Mucosa of rectum (tissue), 2 donors: ENCODE data around the gene NT5C3A.

Experiments
- H3K27ac ChIP-seq, 2 donors: one replicate each; pipeline ENCODE4 v1.7.0; 2013; ENCODE audit warnings: inconsistent platforms in 2 of 2, low read depth in 2 of 2, low read length in 2 of 2
- H3K27me3 ChIP-seq, 2 donors: one replicate each; pipeline ENCODE4 v1.7.0; 2013; ENCODE audit warnings: low read length in 2 of 2; ENCODE audit not compliant: control insufficient read depth in 2 of 2, insufficient read depth in 2 of 2
- H3K36me3 ChIP-seq, 2 donors: one replicate each; pipeline ENCODE4 v1.7.0; 2013; ENCODE audit warnings: low read length in 2 of 2; ENCODE audit not compliant: control insufficient read depth in 2 of 2, insufficient read depth in 2 of 2
- H3K4me1 ChIP-seq, 2 donors: one replicate each; pipeline ENCODE4 v1.7.0; 2013; ENCODE audit warnings: low read length in 2 of 2, mild to moderate bottlenecking in 1 of 2; ENCODE audit not compliant: control insufficient read depth in 2 of 2, insufficient read depth in 2 of 2
- H3K4me3 ChIP-seq, 2 donors: one replicate each; pipeline ENCODE4 v1.7.0; 2013; ENCODE audit warnings: low read length in 2 of 2
- H3K9ac ChIP-seq, 2 donors: one replicate each; pipeline ENCODE4 v1.7.0; 2013; ENCODE audit warnings: low read length in 2 of 2, low read depth in 1 of 2, mild to moderate bottlenecking in 1 of 2
- H3K9me3 ChIP-seq, 2 donors: one replicate each; pipeline ENCODE4 v1.7.0; 2013; ENCODE audit warnings: low read length in 2 of 2; ENCODE audit not compliant: control insufficient read depth in 2 of 2
- donor health status: healthy.
- donor health status: Normal muscosa, but diverticular disease.

Gene NT5C3A

DNA sequence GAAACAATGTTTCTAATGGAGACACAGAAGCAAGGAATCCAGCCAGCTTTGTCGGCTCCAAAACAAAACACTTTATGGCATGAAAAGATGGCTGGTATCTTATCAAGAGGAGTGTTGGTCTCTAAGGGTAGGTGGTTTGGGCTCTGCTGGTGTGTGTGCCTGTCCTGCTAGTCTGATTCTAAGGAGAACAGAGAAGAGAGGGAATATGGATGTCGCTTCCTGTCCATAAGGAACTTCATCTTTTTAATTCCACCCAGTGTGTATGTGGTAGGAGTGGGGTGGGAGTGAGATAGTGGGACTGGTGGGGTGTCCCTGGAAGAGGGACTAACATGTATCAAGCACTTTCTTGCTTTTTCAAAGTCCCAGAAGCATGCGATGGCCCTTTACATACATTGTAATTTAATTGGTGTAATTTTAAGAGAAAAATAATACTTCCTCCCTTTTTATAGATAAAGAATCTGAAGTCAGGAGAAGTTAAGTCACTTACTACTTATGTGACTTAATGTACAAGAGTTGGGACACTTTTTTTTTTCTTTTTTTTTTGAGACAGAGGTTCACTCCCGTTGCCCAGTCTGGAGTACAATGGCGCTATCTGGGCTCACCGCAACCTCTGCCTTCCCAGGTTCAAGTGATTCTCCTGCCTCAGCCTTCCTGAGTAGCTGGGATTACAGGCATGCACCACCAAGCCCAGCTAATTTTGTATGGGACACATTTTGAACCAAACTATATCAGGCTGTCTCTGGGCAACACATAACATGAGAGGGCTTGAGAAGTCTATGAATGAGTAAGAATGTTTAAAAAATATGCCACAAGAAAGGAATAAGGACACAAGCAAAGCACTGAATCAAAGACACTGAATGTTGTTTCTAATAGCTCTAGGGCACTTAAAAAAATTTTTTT is 18.8 kb downstream of the NT5C3A start:
- Histone ChIP-seq H3K27me3 (no peaks in the 10 kb centered on the region), H3K36me3 (no peaks in the 10 kb centered on the region), H3K9me3 (no peaks in the 10 kb centered on the region), H3K4me3 (peak overlapping the region; percentile 50 to 66), H3K9ac (peak overlapping the region; percentile 66 to 69), H3K4me1 (peaks cover 2 to 31% of the 10 kb centered on the region in 2 donors), H3K27ac (peak overlapping the region; percentile 92 to 94)

DNA sequence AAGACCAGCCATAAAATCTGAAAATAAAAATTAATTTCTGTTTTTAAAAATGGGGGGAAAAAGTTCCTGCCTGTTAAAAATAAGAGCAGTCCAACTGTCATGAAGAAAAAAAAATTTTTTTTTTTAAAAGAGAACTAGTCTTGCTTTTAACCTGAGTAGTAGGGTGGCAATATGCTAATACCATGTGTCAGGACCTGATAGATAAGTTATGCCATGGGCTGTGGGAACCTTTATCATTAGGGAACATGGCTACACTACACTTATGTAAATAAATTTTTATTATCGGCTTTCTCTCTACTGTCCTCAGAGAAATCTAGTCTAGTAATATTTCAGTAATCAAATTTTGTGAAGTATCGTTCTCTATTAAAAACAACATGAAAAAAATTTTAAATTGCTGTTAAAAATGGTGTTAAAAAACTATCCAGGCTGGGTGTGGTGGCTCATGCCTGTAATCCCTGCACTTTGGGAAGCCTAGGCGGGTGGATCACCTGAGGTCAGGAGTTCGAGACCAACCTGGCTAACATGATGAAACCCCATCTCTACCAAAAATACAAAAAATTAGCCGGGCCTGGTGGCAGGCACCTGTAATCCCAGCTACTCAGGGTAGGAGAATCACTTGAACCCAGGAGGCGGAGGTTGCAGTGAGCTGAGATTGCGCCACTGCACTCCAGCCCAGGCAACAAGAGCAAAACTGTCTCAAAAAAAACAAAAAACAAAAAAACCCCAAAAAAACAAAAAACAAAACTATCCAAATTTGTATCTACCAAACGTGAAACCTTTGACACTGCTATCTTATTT is 20.7 kb downstream of the NT5C3A start:
- Histone ChIP-seq H3K36me3 (no peaks in the 10 kb centered on the region), H3K27ac (peak overlapping the region in 1 of 2 donors; percentile 29), H3K4me1 (peaks cover 2 to 32% of the 10 kb centered on the region in 2 donors), H3K4me3 (no peak overlapping the region), H3K27me3 (no peaks in the 10 kb centered on the region), H3K9ac (no peak overlapping the region), H3K9me3 (no peaks in the 10 kb centered on the region)

DNA sequence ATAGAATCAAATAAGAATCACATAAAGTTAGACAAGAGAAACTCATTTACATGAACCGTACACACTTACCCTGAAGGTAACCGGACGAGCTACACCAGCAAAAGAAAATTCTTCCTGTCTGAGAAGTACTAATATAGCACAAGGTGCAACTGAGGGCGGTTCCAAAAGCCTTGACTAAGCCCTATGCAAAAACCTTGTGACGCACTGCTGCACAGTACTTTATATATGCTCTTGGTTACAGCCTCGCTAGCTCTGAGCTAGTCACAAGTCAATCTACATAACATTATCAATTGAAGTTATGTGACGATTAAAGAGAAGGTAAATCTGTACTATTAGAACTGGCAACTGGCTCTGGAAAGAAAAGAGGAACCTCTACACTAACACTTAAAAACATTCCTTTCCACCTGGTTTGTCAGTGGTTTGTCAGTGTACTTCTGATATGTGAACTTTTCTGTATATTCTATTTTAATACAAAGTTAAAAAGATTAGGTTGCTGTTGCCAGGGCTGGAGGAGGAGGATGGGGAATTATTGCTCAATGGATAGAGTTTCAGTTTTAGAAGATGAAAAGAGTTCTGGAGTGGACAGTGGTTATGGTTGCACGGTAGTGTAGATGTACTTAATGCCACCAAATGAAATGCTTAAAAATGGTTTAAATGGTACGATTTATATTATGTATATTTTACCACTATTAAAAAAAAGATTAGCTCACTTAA is 21.6 kb downstream of the NT5C3A start:
- peaks cover 2 to 32% of the 10 kb centered on the region in 2 donors for H3K4me1 ChIP-seq
- H3K27me3 ChIP-seq = no peaks in the 10 kb centered on the region
- H3K4me3 ChIP-seq = peak overlapping the region; percentile 69 to 72
- H3K36me3 ChIP-seq = no peaks in the 10 kb centered on the region
- H3K27ac ChIP-seq = peak overlapping the region; percentile 62 to 65
- no peaks in the 10 kb centered on the region for H3K9me3 ChIP-seq
- H3K9ac ChIP-seq = peak overlapping the region; percentile 14 to 61

DNA sequence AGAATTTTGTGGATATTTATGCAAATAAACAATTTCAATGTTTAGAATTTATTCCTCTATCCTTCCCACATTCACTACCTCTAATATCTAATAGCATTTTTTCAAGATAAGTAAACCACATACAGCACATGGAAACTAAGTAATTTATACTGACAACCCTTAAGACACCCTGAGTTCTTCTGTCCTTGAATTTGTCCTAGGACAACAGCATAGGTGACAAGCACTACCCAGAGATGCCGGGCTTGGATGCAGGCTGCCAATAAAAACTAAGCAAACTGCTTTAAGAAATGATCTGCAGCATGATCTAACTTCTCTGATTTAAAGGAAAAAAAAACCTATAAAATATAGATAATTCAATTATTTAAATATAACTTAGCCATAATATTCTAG is 22.7 kb downstream of the NT5C3A start:
- H3K9me3 ChIP-seq = no peaks in the 10 kb centered on the region
- H3K27ac ChIP-seq = peak overlapping the region; percentile 17 to 78
- H3K36me3 ChIP-seq = peaks cover 0 to 3% of the 10 kb centered on the region in 2 donors
- H3K4me1 ChIP-seq = peaks cover 0 to 32% of the 10 kb centered on the region in 2 donors
- peak overlapping the region; percentile 69 to 72 for H3K4me3 ChIP-seq
- peak overlapping the region; percentile 18 to 61 for H3K9ac ChIP-seq
- no peaks in the 10 kb centered on the region for H3K27me3 ChIP-seq

DNA sequence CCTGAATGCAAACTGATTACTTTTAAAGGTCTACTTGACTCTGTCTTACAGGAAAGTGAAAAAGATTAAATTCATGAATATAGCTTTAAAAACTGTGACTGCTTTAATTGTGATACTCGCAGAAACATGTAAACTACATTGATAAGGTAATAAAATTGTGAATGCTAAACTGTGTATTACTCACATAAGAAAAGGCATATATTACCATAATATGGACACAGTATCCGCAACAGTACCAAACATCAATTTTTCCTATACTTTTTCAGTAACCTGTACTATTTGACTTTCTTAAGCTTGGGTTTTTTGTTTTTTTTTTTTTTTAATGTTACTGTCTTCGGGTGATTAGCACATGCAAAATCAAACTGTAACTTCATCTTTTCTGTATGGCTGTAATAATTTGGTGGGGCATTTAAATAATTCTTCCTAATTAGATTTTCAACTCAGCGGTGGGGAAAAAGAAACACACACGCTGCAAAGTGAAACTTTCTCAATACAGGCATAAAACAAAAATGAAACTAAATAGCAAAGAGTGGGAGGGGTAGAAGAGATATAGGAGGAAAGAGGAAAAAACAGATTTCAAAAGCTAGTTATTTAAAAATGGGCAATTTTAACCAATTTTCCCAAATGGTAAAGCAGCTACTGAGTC is 23.2 kb downstream of the NT5C3A start:
- H3K36me3 ChIP-seq = peaks cover 0 to 3% of the 10 kb centered on the region in 2 donors
- H3K4me1 ChIP-seq = peaks cover 0 to 32% of the 10 kb centered on the region in 2 donors
- H3K9me3 ChIP-seq = no peaks in the 10 kb centered on the region
- H3K9ac ChIP-seq = peak overlapping the region; percentile 18 to 61
- peak overlapping the region; percentile 17 to 78 for H3K27ac ChIP-seq
- peak overlapping the region; percentile 69 to 72 for H3K4me3 ChIP-seq
- H3K27me3 ChIP-seq = no peaks in the 10 kb centered on the region

DNA sequence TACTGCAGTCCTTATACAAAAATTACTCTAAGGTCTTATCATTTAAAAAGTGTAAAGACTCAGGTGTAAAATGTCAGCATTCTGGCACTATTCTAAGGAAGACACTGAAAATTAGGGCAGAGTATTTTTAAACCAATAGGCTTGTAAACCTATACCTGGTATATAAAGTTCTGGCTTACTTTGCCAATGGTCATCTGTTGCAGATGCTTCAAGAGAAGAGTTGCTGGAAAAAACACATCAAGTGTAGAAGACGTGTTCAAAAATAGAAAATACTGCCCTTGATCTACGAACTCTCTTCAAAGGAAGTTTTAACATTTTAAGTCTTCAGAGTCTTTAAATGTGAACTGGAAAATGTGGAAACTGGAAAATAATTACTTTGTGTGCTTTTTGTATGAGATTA is 23.9 kb downstream of the NT5C3A start:
- Histone ChIP-seq H3K4me1 (peaks cover 0 to 31% of the 10 kb centered on the region in 2 donors), H3K27me3 (no peaks in the 10 kb centered on the region), H3K36me3 (peaks cover 0 to 3% of the 10 kb centered on the region in 2 donors), H3K9me3 (no peaks in the 10 kb centered on the region), H3K27ac (peak overlapping the region in 1 of 2 donors; percentile 78), H3K4me3 (peak overlapping the region; percentile 69 to 72), H3K9ac (peak overlapping the region; percentile 20 to 61)

DNA sequence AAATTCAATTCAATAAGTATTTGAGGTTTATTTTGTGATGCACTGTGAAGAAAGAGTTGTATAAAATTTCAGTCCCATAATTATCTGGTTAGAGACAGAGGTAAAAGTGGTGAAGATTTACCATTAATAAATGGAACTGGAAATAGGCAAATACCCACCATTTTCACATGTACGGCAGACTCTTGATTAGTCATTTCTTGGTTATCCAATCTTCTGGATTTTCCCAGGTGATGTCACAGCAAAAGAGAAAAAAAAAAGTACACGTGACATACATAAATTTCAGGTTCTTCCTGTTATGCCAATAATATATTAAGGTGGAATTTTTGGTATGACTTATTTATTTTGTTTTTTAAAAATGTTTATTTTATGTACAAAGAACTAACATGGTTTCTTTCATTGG is 26.8 kb downstream of the NT5C3A start:
- Histone ChIP-seq H3K4me3 (no peak overlapping the region), H3K27me3 (no peaks in the 10 kb centered on the region), H3K27ac (no peak overlapping the region), H3K36me3 (peaks cover 3 to 4% of the 10 kb centered on the region in 2 donors), H3K9ac (no peak overlapping the region), H3K9me3 (no peaks in the 10 kb centered on the region), H3K4me1 (peaks cover 0 to 11% of the 10 kb centered on the region in 2 donors)

DNA sequence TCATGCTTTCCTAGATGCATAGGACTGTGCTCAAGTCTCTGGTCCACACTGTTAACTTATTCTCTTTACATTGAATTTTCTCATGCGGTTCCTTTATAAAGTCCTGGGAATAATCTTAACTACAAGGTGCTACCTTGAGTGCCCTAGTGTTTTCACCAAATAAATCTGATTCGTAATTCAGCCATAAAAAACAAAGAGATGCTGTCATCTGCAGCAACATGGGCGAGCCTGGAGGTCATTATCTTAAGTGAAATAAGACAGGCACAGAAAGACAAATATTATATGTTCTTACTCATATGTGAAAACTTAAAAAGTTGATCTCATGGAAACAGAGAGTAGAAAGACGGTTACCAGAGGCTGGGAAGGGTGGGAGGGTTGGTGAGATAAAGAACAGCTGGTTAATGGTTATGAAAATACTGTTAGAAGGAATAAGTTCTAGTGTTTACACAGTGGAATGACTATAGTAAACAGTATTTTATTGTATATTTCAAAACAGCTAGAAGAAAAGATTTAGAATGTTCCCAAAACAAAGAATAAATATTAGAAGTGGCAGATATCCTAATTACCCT is 38.3 kb downstream of the NT5C3A start:
- Histone ChIP-seq H3K9me3 (no peaks in the 10 kb centered on the region), H3K36me3 (peaks cover 19 to 31% of the 10 kb centered on the region in 2 donors), H3K27ac (peak overlapping the region in 1 of 2 donors; percentile 44), H3K4me3 (no peak overlapping the region), H3K4me1 (no peaks in the 10 kb centered on the region), H3K27me3 (no peaks in the 10 kb centered on the region), H3K9ac (peak overlapping the region in 1 of 2 donors; percentile 10)

DNA sequence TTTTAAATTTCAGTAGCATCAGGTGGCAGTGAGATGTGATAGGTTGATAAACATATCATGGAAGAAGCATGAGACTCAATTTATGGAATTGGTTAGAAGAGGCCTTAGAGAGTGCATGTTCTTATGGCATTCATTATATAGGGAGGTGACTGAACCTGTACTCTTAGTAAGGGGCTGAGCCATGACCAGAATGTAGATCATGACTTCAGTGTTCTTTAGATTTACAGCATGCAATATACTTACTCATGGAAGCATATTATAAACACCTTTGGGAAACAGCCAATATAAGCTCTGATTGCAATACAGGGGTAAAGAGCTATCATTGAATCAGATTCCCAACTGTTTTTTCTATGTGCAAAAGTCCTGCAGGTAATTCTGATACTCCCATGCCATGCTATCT is 50.2 kb downstream of the NT5C3A start:
- Histone ChIP-seq H3K4me1 (no peaks in the 10 kb centered on the region), H3K27me3 (no peaks in the 10 kb centered on the region), H3K9me3 (no peaks in the 10 kb centered on the region), H3K27ac (no peak overlapping the region), H3K4me3 (no peak overlapping the region), H3K36me3 (peaks cover 19 to 23% of the 10 kb centered on the region in 2 donors), H3K9ac (no peak overlapping the region)
